ENCODE results near the gene UNC5CL. TPM values are rescaled to one million over a fixed set of nuclear protein-coding genes. Genes with fewer than 3 reads are reported as not detected.

Gene UNC5CL
- total and polyA plus RNA-seq, 9 of the 15 experiments (the other 6 are each of a cell fraction or from before 2014, with no cell fraction given): 0.07 to 1.8 (median 0.62) TPM; not detected in 1

- FAIRE-seq (no peak), DNase-seq (ENCODE audit: extremely low read depth in 1 of 4, low spot score in 3 of 4) (no peak), ATAC-seq (no peak)
- in situ Hi-C loops (cut with MboI): no loop called here
- no peak overlapping the region for H3K4me2 ChIP-seq (ENCODE audit: insufficient read depth, low read length)
- H3K27ac ChIP-seq (ENCODE audit: extremely low read depth, low read depth, low read length): no peak overlapping the region
- no peak for TF ChIP-seq CHD4 (IDR thresholded peaks at IDR 0.05; ENCODE audit: insufficient read depth, insufficient replicate concordance, low read depth, low read length, poor library complexity, severe bottlenecking)
- H3K4me3 ChIP-seq: no peak overlapping the region
- H3K27me3 ChIP-seq (ENCODE audit: control insufficient read depth in 2 of 2, insufficient read depth in 2 of 2, low read length in 2 of 2): peaks cover 2 to 17% of the 10 kb centered on the region in 2 experiments; a peak in 3 of 5 replicates
- ChIA-PET POLR2A (no interaction called here), CTCF (ENCODE audit: low intra/inter-chr PET ratio) (no interaction called here)
- BruUV-seq (replicated peaks): no TSS peak
- H3K36me3 ChIP-seq (ENCODE audit: control insufficient read depth, insufficient read depth, low read length): no peaks in the 10 kb centered on the region
- no peaks in the 10 kb centered on the region for H3K9me1 ChIP-seq (ENCODE audit: control insufficient read depth, insufficient read depth, low read length)
- WGBS (ENCODE audit: insufficient coverage, low coverage, missing lambda C conversion rate): 0% methylated on average over 2 of the region's 2 CpGs
- H3K79me2 ChIP-seq (ENCODE audit: control insufficient read depth, insufficient read depth, low read length): no peaks in the 10 kb centered on the region
- intact Hi-C loops (cut with micrococcal nuclease): no loop called here
- no peaks in the 10 kb centered on the region for H4K20me1 ChIP-seq (replicated peaks; ENCODE audit: control insufficient read depth, insufficient read depth, low read length)
- no peaks in the 10 kb centered on the region for H3K9me3 ChIP-seq (replicated peaks; ENCODE audit: control insufficient read depth, insufficient read depth, low read depth, low read length)
- H3K9ac ChIP-seq (ENCODE audit: insufficient read depth in 1 of 2, low read depth in 2 of 2, low read length in 2 of 2): no peak overlapping the region
- H2AFZ ChIP-seq (ENCODE audit: low read depth, low read length): no peak overlapping the region
- no peaks in the 10 kb centered on the region for H3K4me1 ChIP-seq (replicated peaks in 1 of 2; ENCODE audit: control insufficient read depth in 2 of 2, insufficient read depth in 2 of 2, low read length in 2 of 2)
Measured at GRCh38 chr6:40978687-40979289, 60.2 kb downstream of the UNC5CL start.

DNA sequence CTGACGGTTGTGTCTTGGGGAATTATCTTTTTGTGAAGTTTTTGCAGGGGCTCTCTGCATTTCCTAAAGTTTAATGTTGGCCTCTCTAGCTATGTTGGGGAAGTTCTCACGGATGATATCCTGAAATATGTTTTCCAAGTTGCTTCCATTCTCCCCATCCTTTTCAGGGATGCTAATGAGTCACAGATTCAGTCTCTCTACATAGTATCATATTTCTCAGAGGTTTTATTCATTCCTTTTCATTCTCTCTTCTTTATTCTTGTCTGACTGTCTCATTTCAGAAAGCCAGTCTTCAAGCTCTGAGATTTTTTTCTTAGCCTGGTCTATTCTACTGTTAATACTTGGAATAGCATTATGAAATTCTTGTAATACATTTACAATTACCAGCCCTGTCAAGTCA is 61.3 kb downstream of the UNC5CL start:
- Histone ChIP-seq H3K9ac (ENCODE audit: insufficient read depth in 1 of 2, low read depth in 2 of 2, low read length in 2 of 2) (no peak overlapping the region), H3K4me2 (ENCODE audit: insufficient read depth, low read length) (no peak overlapping the region), H3K9me1 (ENCODE audit: control insufficient read depth, insufficient read depth, low read length) (no peaks in the 10 kb centered on the region), H2AFZ (ENCODE audit: low read depth, low read length) (no peak overlapping the region), H4K20me1 (replicated peaks; ENCODE audit: control insufficient read depth, insufficient read depth, low read length) (no peaks in the 10 kb centered on the region), H3K27ac (ENCODE audit: extremely low read depth, low read depth, low read length) (no peak overlapping the region), H3K4me1 (replicated peaks in 1 of 2; ENCODE audit: control insufficient read depth in 2 of 2, insufficient read depth in 2 of 2, low read length in 2 of 2) (no peaks in the 10 kb centered on the region), H3K4me3 (no peak overlapping the region), H3K27me3 (ENCODE audit: control insufficient read depth in 2 of 2, insufficient read depth in 2 of 2, low read length in 2 of 2) (peaks cover 1 to 12% of the 10 kb centered on the region in 2 experiments; a peak in 4 of 5 replicates), H3K9me3 (replicated peaks; ENCODE audit: control insufficient read depth, insufficient read depth, low read depth, low read length) (no peaks in the 10 kb centered on the region), H3K79me2 (ENCODE audit: control insufficient read depth, insufficient read depth, low read length) (no peaks in the 10 kb centered on the region), H3K36me3 (ENCODE audit: control insufficient read depth, insufficient read depth, low read length) (no peaks in the 10 kb centered on the region)
- FAIRE-seq: no peak
- POLR2A ChIA-PET: no interaction called here
- no TSS peak for BruUV-seq (replicated peaks)
- WGBS (ENCODE audit: insufficient coverage, low coverage, missing lambda C conversion rate): 0% methylated on average over 2 of the region's 2 CpGs
- TF ChIP-seq SMARCB1 (IDR thresholded peaks at IDR 0.05; ENCODE audit: insufficient read length, low read depth) (no peak), SAFB (IDR thresholded peaks at IDR 0.05; ENCODE audit: borderline replicate concordance, low read depth, low read length) (no peak), HOXB6 (CRISPR knock-in tag; IDR thresholded peaks at IDR 0.05; ENCODE audit: borderline replicate concordance) (no peak), PHTF2 (CRISPR knock-in tag; IDR thresholded peaks at IDR 0.05) (no peak)
- intact Hi-C loops (cut with micrococcal nuclease) (no loop called here), in situ Hi-C loops (cut with MboI) (no loop called here)
- CTCF ChIA-PET (ENCODE audit: low intra/inter-chr PET ratio): no interaction called here
- DNase-seq (ENCODE audit: extremely low read depth in 1 of 4, low spot score in 3 of 4): no peak
- no peak for ATAC-seq

Data from K562 (cell line).